PC-9 (cell line): ENCODE results near the gene CFAP210. TPM values are rescaled to one million over a fixed set of nuclear protein-coding genes. Genes with fewer than 3 reads are reported as not detected.
"Not testable (repeated sequence)": the region's sequence is repeated elsewhere in the genome, so short reads cannot be mapped to it uniquely, and the experiment has no call there.

Experiments used
- BruUV-seq: library from RNA; stranded (reverse); fragments of 400-500 nt; replicated peaks from 2 replicates; lab custom pipeline; 2021; lab: Mats Ljungman, UMichigan
- CTCF ChIA-PET: fragments of 300-600 bp; sonication (Branson Sonifier 250); formaldehyde crosslinking; loops from one replicate; lab custom pipeline; 2022; ENCODE audit warnings: antibody characterized with exemption; lab: Charles Lee
- POLR2A ChIA-PET: fragments of 300-600 bp; sonication (Branson Sonifier 250); formaldehyde crosslinking; loops from one replicate; lab custom pipeline; 2022; ENCODE audit warnings: antibody characterized with exemption; ENCODE audit not compliant: unreplicated experiment; lab: Charles Lee
- DNase-seq, 2 experiments: peaks; one replicate each; pipeline versions ENCODE4 v3.0.0 to v3.0.0-alpha.2; 2015 to 2022; ENCODE audit warnings: mixed read lengths in 1 of 2
- H2AFZ ChIP-seq: fragments of 200-600 bp; sonication (generic); 2 replicates; pipeline ENCODE4 v1.8.1; 2017; ENCODE audit warnings: antibody characterized with exemption
- H3F3A ChIP-seq: fragments of 200-600 bp; sonication (generic); 2 replicates; pipeline ENCODE4 v1.8.1; 2017; ENCODE audit warnings: antibody characterized with exemption, mild to moderate bottlenecking, low read depth; ENCODE audit not compliant: insufficient read depth
- H3K27ac ChIP-seq: fragments of 200-600 bp; sonication (generic); 2 replicates; pipeline ENCODE4 v1.6.1; 2016; ENCODE audit warnings: mixed run types
- H3K27me3 ChIP-seq: fragments of 200-600 bp; sonication (generic); 2 replicates; pipeline ENCODE4 v1.6.1; 2016; ENCODE audit warnings: low read depth, mixed run types; ENCODE audit not compliant: insufficient read depth
- H3K36me3 ChIP-seq: fragments of 200-600 bp; sonication (generic); 2 replicates; pipeline ENCODE4 v1.6.1; 2016; ENCODE audit warnings: low read depth, mixed run types
- H3K4me1 ChIP-seq: fragments of 200-600 bp; sonication (generic); replicated peaks from 2 replicates; pipeline ENCODE4 v1.6.1; 2016; ENCODE audit warnings: mixed run types; ENCODE audit not compliant: insufficient read depth
- H3K4me2 ChIP-seq: fragments of 200-600 bp; sonication (generic); 2 replicates; pipeline ENCODE4 v1.6.1; 2017; ENCODE audit warnings: mixed run types
- H3K4me3 ChIP-seq: fragments of 200-600 bp; sonication (generic); 2 replicates; pipeline ENCODE4 v1.6.1; 2016; ENCODE audit warnings: mixed run types
- H3K79me2 ChIP-seq: fragments of 200-600 bp; sonication (generic); 2 replicates; pipeline ENCODE4 v1.6.1; 2017; ENCODE audit warnings: low read depth, mixed run types
- H3K9me2 ChIP-seq: fragments of 200-600 bp; sonication (generic); 2 replicates; pipeline ENCODE4 v1.8.1; 2017; ENCODE audit warnings: mild to moderate bottlenecking; ENCODE audit not compliant: insufficient read depth
- H3K9me3 ChIP-seq: fragments of 200-600 bp; sonication (generic); 2 replicates; pipeline ENCODE4 v1.8.1; 2016; ENCODE audit warnings: low read depth; ENCODE audit not compliant: insufficient read depth
- H4K20me1 ChIP-seq: fragments of 200-600 bp; sonication (generic); 2 replicates; pipeline ENCODE4 v1.8.1; 2017; ENCODE audit not compliant: insufficient read depth
- EZH2 ChIP-seq: fragments of 200-600 bp; sonication (generic); IDR thresholded peaks from 2 replicates; pipeline ENCODE4 v1.8.0; 2017; ENCODE audit warnings: antibody characterized with exemption, low read depth
- intact Hi-C: fragments of 100-400 bp; cut with micrococcal nuclease; formaldehyde crosslinking; loops from one replicate; pipeline ENCODE4 v1.10.0; 2022; ENCODE audit not compliant: unreplicated experiment
- total RNA-seq: library from RNA; stranded (reverse); gene quantifications from 2 replicates; pipeline ENCODE4 v1.2.3, GENCODE V29; 2021
- TF ChIP-seq, protein P1 (sequence below): fragments of 200-600 bp; sonication (generic); conservative IDR thresholded peaks from 2 replicates; pipeline ENCODE4 v1.6.1; 2017; ENCODE audit warnings: mixed run types, antibody characterized with exemption, mild to moderate bottlenecking, moderate library complexity

CFAP210 gene
- total RNA-seq, 1 experiment from 2014 or later, result 0.96 TPM

DNA sequence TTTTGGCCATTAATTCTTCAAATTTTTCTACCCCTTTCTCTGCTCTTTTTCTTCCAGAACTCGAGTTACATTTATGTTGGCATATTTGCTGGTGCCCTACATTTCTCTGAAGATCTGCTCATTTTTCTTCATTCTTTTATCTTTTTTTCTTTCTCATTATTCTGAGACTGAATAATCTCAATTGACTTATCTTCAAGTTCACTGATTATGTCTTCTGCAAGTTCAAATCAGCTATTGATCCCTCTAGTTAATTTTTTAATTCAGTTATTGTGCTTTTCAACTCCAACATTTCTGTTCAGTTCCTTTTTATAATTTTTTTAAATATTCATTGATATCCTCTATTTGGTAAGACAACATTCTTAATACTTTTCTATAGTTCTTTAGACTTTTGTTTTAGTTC, 3.2 kb downstream of the CFAP210 start:
- no peaks in the 10 kb centered on the region for H3K27me3 ChIP-seq
- H3K36me3 ChIP-seq, result 0 out of 2 replicates have a peak, but pooled peaks cover 1% of the 10 kb centered on the region
- H3K79me2 ChIP-seq, result peaks cover 8% of the 10 kb centered on the region
- H3K4me2 ChIP-seq, result no peak overlapping the region
- CTCF ChIA-PET, result no interaction called here
- H2AFZ ChIP-seq, result no peak overlapping the region
- intact Hi-C loops, result no loop called here
- TF ChIP-seq, protein P1, sequence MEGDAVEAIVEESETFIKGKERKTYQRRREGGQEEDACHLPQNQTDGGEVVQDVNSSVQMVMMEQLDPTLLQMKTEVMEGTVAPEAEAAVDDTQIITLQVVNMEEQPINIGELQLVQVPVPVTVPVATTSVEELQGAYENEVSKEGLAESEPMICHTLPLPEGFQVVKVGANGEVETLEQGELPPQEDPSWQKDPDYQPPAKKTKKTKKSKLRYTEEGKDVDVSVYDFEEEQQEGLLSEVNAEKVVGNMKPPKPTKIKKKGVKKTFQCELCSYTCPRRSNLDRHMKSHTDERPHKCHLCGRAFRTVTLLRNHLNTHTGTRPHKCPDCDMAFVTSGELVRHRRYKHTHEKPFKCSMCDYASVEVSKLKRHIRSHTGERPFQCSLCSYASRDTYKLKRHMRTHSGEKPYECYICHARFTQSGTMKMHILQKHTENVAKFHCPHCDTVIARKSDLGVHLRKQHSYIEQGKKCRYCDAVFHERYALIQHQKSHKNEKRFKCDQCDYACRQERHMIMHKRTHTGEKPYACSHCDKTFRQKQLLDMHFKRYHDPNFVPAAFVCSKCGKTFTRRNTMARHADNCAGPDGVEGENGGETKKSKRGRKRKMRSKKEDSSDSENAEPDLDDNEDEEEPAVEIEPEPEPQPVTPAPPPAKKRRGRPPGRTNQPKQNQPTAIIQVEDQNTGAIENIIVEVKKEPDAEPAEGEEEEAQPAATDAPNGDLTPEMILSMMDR, result no peak
- TF ChIP-seq EZH2, result no peak
- no TSS peak for BruUV-seq
- DNase-seq, result no peak
- peaks cover 17% of the 10 kb centered on the region for H3K4me1 ChIP-seq
- POLR2A ChIA-PET, result no interaction called here
- no peaks in the 10 kb centered on the region for H4K20me1 ChIP-seq
- H3K9me3 ChIP-seq, result no peaks in the 10 kb centered on the region
- H3K9me2 ChIP-seq, result no peaks in the 10 kb centered on the region
- H3K27ac ChIP-seq, result no peak overlapping the region
- H3F3A ChIP-seq, result no peaks in the 10 kb centered on the region
- no peak overlapping the region for H3K4me3 ChIP-seq

DNA sequence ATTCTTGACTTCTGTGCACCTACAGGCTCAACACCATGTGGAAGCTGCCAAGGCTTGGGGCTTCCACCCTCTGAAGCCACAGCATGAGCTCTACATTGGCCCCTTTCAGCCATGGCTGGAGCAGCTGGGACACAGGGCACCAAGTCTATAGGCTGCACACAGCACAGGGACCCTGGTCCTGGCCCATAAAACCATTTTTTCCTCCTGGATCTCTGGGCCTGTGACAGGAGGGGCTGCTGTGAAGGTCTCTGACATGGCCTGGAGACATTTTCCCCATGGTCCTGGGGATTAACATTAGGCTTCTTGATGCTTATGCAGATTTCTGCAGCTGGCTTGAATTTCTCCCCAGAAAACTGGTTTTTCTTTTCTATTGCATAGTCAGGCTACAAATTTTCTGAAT, 6.3 kb downstream of the CFAP210 start:
- intact Hi-C loops, CTCF ChIA-PET, H2AFZ ChIP-seq, H3K79me2 ChIP-seq, H3K4me1 ChIP-seq, H3K9me3 ChIP-seq, H3K36me3 ChIP-seq, POLR2A ChIA-PET, H3K27me3 ChIP-seq, H4K20me1 ChIP-seq, H3K4me3 ChIP-seq, H3F3A ChIP-seq, DNase-seq, H3K4me2 ChIP-seq, BruUV-seq, H3K27ac ChIP-seq, H3K9me2 ChIP-seq: not testable (repeated sequence)

DNA sequence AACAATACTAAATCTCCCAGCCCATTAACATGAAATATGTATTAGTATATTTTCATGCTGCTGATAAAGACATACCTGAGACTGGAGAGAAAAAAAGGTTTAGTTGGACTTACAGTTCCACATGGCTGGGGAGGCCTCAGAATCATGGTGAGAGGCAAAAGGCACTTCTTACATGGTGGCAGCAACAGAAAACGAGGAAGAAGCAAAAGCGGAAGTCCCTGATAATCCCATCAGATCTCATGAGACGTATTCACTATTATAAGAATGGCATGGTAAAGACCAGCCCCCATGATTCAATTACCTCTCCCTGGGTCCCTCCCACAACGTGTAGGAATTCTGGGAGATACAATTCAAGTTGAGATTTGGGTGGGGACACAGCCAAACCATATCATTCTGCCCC, 7.4 kb downstream of the CFAP210 start:
- H3F3A ChIP-seq, H3K79me2 ChIP-seq, H3K9me2 ChIP-seq, intact Hi-C loops, H2AFZ ChIP-seq, H4K20me1 ChIP-seq, H3K9me3 ChIP-seq, H3K36me3 ChIP-seq, DNase-seq, POLR2A ChIA-PET, H3K27me3 ChIP-seq, CTCF ChIA-PET, H3K4me1 ChIP-seq, H3K4me2 ChIP-seq, H3K27ac ChIP-seq, H3K4me3 ChIP-seq, BruUV-seq: not testable (repeated sequence)

DNA sequence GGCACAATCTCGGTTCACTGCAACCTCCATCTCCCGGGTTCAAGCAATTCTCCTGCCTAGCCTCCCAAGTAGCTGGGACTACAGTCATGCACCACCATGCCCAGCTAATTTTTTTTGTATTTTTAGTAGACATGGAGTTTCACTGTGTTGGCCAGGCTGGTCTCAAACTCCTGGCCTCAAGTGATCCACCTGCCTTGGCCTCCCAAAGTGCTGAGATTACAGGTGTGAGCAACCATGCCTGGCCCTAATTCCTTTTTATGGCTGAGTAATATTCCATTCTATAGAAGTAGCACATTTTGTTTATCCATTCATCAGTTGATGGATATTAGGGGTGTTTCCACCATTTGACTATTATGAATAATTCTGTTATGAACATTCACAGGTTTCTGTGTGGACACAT, 9.5 kb downstream of the CFAP210 start:
- POLR2A ChIA-PET, CTCF ChIA-PET, H3K4me3 ChIP-seq, H3K9me3 ChIP-seq, H3K4me2 ChIP-seq, H3K27me3 ChIP-seq, H3F3A ChIP-seq, H3K4me1 ChIP-seq, H3K36me3 ChIP-seq, H3K79me2 ChIP-seq, BruUV-seq, H3K27ac ChIP-seq, intact Hi-C loops, DNase-seq, H4K20me1 ChIP-seq, H2AFZ ChIP-seq, H3K9me2 ChIP-seq: not testable (repeated sequence)
